Prostate gland (tissue), 2 donors: Measurements from ENCODE around the gene ZNF212.

Experiments
- POLR2A ChIP-seq: fragments of 450-650 bp; IDR thresholded peaks from one replicate; pipeline ENCODE4 v1.6.1; 2016; ENCODE audit warnings: antibody characterized with exemption, mild to moderate bottlenecking
- POLR2AphosphoS5 ChIP-seq: sonication (generic); formaldehyde crosslinking; IDR thresholded peaks from one replicate; pipeline ENCODE4 v1.6.1; 2017; ENCODE audit warnings: antibody characterized with exemption
- TF ChIP-seq, protein P1 (sequence below), 4 experiments: fragments of 200-600 bp in 2 of 4; fragments of 450-650 bp in 2 of 4; sonication (generic) in 2 of 4; IDR thresholded peaks; 1 replicate in 3 of 4; 2 replicates in 1 of 4; pipeline ENCODE4 v1.5.1; 2016 to 2019; ENCODE audit warnings: antibody characterized with exemption in 4 of 4, mild to moderate bottlenecking in 2 of 4, moderate library complexity in 2 of 4

DNA sequence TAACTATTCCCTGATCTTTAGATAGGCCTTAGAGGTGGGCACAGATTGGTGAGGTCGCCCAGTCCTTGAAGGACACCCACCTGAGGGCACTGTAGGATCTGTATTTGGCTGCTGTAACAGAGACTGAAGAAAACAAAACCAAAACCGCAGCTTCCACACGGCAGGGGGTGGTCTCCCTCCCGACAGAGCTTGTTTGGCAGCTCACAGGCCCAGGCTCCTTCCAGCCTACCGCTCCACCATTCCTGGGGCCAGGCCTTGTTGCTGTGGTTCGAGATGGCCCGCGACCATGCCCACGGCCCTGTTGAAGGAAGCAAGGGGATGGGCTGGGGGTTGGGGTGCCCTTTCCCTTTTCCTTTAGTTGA, 53.0 kb downstream of the ZNF212 start:
- TF ChIP-seq, protein P1, sequence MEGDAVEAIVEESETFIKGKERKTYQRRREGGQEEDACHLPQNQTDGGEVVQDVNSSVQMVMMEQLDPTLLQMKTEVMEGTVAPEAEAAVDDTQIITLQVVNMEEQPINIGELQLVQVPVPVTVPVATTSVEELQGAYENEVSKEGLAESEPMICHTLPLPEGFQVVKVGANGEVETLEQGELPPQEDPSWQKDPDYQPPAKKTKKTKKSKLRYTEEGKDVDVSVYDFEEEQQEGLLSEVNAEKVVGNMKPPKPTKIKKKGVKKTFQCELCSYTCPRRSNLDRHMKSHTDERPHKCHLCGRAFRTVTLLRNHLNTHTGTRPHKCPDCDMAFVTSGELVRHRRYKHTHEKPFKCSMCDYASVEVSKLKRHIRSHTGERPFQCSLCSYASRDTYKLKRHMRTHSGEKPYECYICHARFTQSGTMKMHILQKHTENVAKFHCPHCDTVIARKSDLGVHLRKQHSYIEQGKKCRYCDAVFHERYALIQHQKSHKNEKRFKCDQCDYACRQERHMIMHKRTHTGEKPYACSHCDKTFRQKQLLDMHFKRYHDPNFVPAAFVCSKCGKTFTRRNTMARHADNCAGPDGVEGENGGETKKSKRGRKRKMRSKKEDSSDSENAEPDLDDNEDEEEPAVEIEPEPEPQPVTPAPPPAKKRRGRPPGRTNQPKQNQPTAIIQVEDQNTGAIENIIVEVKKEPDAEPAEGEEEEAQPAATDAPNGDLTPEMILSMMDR (IDR thresholded peaks at IDR 0.05) = no peak
- TF ChIP-seq POLR2AphosphoS5 (no peak), POLR2A (no peak)
